DLD1 (cell line): Measurements from ENCODE around the gene VPS16.

Source experiments
- in situ Hi-C: cut with HindIII; loops from 2 replicates; pipeline ENCODE4 v1.10.0; 2017; ENCODE audit warnings: low sequenced_read_pairs

Gene VPS16

DNA sequence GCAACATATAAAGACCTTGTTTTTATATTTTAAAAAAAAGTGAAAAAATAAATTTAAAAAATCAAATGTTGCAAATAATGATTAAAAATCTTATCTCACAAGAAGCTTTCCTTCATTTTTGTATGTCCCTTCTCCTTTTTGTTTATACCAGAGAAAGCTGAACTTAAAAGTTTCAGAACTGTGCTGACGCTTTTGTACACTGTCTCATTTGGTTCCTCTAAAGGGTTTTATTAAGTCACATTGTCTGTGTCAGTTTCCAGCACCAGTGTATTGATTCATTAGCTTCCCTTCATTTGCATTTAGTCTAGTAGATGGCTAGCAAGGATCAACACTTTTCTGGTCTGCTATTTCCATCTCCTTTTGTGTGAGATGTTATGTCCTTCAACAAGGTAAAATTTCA is 6.8 kb upstream of the VPS16 start:
- in situ Hi-C loops = no loop called here

- in situ Hi-C loops = no loop called here
Measured at GRCh38 chr20:2834401-2835110, 6.0 kb upstream of the VPS16 start.

DNA sequence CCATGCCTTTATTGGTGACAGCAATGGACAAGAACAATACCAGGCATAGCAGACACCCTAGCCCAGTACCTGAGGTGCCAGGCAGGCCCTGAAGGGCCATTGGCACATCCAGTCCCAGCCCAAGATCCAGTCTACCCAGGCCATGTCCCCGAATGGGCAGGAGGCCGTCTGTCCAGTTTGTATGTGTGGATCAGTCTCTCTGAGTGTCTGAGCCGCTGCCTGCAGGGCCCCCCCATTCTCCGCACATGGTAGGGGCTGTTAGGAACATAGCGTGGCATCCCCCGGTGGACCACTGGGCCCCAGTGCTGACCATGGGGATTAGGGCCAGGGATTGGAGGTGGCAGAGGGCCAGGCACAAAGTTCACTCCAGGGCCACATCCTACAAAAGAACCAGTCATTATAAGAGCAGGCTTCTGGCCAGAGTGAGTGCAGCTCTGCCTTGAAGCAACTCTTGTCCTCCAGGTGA is 5.2 kb upstream of the VPS16 start:
- in situ Hi-C loops = no loop called here

DNA sequence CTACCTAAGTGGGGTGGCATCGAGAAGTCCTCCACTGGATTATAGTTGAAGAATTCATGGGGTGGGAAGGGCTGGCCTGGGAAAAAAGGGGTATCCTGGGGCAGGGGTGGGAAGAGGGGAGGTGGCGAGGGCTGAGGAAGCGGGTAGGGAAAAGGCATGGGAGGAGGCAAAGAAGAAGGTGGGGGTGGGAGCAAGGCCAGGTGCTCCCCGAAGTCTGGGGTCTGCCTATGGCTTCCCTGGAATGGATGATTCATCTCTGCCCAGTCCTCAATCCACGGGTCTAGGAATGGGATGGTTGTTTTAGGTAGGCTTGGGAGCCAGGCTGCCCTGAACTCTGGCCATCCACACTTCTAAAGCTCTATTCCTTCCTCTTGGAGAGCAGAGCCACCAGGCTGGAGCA is 4.5 kb upstream of the VPS16 start:
- in situ Hi-C loops = no loop called here

- in situ Hi-C loops = no loop called here
Measured at GRCh38 chr20:2837221-2837960, 3.2 kb upstream of the VPS16 start.

DNA sequence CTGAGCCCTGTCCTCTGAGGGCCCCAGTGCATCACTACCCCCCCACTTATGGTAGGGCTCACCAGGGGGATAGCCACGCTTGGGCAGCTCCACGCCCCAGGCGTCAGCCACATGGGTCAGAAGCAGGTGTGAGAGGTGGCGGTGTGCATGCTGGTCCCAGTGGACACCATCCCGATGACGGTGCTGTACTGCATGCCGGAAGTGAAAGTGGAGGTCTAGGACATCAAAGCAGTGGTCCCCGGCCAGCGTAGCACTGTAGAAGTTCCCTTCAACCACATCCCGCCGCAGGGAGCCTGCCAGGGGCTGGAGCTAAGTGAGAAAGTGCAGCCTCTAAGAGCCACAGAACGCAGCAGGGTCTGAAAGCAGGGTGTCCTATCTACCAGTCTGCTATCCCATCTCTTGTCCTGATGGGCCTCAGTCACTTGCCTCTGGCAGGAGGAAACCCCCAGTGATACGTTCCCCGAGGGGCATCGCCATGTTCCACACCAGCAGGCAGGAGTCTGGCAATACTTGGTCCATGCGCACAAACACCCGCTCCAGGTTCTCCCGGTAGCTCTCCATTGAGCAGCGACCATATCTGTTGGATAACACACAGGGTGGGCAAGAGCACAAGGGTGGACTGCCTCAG is 2.3 kb upstream of the VPS16 start:
- in situ Hi-C loops = no loop called here

- in situ Hi-C loops = no loop called here
Measured at GRCh38 chr20:2838847-2839671, 1.5 kb upstream of the VPS16 start.

DNA sequence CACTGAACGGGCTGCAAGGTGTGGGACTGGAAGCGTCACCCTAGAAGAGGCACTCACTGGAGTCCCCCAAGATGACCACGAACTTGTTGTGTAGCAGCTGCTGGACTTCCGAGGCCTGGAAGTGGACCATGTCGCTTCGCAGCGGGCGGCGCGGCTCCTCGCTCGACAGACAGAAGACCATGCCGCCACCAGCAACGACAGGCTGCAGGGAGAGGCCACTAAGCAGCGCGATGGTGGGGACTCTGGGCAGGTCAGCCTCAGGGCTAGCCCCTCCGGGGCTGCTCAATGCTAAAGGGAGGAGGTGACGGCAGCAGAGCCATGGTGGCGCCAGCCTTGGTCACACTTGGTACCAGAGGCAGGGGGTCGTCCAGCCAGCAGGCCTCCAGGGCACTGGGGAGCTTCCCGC is 810 bp upstream of the VPS16 start:
- in situ Hi-C loops = no loop called here

- in situ Hi-C loops = no loop called here
Measured at GRCh38 chr20:2840967-2841531, 504 bp downstream of the VPS16 start.

DNA sequence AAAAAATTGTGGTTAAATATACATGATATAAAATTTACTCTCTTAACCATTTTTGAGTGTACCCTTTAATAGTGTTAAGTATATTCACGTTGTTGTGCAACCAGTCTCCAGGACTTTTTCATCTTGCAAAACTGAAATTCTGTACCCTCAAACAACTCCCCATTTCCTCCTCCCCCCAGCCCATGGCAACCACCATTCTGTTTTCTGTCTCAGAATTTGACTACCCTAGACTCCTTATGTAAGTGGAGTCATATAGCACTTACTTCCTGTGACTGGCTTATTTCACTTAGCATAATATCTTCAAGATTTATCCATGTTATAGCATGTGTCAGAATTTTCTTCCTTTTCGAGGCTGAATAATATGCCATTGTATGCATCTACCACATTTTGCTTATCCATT is 5.1 kb downstream of the VPS16 start:
- in situ Hi-C loops = no loop called here

DNA sequence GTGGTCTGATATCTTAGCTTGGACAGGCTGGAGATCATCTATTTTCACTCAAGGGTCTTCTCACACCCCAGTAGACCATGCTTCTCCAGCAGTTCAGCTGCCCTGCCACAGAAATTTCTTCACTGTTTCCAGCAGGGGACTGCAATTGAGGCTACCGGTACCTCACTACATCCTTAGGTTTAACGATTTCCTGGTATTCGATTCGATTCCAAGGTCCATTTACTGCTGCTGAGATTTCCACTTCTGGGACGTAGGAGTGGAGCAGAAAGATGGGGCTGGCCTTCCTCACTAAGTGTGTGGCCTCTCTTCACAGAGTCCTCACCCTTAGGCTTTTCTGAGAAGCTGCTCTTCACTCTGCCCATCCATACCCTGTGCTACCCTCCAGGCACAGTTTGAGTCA is 6.2 kb downstream of the VPS16 start:
- in situ Hi-C loops = no loop called here

- in situ Hi-C loops = no loop called here
Measured at GRCh38 chr20:2847802-2848201, 7.3 kb downstream of the VPS16 start.

GRCh38 chr20:2849529-2849928 is 9.0 kb downstream of the VPS16 start:
- in situ Hi-C loops = no loop called here

- in situ Hi-C loops = no loop called here
Measured at GRCh38 chr20:2851086-2851485, 10.5 kb downstream of the VPS16 start.

DNA sequence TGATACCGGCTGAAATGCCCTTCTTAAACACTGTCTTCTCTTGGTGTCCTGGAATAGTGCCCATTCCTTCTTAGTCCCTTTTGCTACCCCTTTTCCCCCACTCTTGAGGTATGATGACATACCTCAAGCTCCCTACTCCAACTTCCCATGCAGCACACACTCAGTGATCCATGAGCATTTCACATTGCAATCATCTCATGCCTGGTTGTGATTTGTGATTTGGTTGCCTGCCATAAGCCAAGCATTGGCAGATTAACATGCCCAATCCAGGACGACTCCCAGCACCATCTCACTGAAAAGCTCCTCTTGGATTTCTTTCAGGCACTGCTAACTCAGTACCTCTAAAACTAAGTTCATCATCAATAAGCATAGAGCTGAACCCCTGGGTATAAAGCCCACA is 18.0 kb downstream of the VPS16 start:
- in situ Hi-C loops = no loop called here

- in situ Hi-C loops = no loop called here
Measured at GRCh38 chr20:2859330-2860121, 19.0 kb downstream of the VPS16 start.

- in situ Hi-C loops = no loop called here
Measured at GRCh38 chr20:2864626-2865025, 24.1 kb downstream of the VPS16 start.

DNA sequence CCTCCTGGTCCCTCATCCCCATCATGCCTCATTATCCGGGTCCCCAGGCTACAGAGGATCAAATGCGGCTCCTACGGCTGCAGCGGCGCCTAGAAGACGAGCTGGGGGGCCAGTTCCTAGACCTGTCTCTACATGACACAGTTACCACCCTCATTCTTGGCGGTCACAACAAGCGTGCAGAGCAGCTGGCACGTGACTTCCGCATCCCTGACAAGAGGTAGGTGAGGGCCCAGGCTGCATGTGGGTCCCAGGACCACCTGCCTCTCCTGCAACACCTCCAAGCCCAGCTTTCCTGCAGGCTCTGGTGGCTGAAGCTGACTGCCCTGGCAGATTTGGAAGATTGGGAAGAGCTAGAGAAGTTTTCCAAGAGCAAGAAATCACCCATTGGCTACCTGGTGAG is 24.6 kb downstream of the VPS16 start:
- in situ Hi-C loops = no loop called here

DNA sequence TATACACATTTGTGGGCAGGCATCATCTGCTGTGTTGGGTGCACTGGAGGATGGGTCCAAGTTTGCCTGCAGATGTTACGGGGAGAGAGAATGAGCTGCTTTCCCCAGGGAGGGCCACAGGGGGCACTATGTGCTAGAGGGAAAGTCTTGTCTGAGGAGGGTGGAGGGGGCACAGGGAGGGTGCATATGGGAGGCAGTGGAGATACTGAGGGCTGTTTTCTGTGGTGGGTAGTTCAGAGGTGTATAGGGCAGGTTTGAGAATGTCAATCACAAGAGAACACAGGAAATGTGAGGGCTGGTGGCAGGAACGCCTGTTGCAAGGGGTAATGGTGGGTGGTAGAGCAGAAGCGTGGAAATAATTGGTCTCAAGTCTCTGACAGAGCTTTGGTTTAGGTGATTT is 25.1 kb downstream of the VPS16 start:
- in situ Hi-C loops = no loop called here

GRCh38 chr20:2866236-2866635 is 25.7 kb downstream of the VPS16 start:
- in situ Hi-C loops = no loop called here
